ENCODE data around the gene FBRSL1. TPM values are rescaled to one million over a fixed set of nuclear protein-coding genes. Genes with fewer than 3 reads are reported as not detected.

FBRSL1 gene
- total and polyA plus RNA-seq, 9 donors: 3.2 to 69.5 (median 32.2) TPM

DNA sequence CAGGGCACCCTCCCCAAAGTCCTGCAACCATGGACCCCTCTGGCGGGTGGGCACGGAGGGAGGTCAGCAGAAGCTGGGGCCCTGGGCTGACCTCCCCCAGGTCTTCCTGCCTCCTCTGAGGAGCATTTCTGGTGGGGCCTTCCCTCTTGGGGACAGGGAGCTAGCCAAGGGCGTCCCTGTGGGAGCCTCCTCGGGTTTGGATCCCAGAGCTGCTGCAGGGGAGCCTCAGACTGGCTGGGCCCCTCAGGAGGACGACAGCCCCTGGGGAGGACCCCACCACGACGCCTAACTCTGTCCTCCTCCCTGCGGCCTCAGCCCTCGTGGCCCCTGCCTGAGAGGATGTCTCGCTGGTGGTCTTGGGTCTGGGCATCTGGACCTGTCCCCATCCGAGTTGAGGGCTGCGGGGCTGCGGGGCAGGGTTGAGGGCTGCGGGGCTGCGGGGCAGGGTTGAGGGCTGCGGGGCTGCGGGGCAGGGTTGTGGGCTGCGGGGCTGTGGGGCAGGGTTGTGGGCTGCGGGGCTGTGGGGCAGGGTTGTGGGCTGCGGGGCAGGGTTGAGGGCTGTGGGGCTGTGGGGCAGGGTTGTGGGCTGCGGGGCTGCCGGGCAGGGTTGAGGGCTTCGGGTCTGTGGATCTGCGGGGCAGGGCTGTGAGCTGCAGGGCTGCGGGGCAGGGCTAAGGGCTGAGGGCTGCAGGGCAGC lies 37.4 kb downstream of the FBRSL1 start:
- Histone ChIP-seq H3K27ac (no peak overlapping the region), H3K4me1 (ENCODE audit: insufficient read depth) (no peaks in the 10 kb centered on the region), H3K9me3 (no peaks in the 10 kb centered on the region), H3K4me3 (no peak overlapping the region), H3K36me3 (no peaks in the 10 kb centered on the region), H3K27me3 (no peaks in the 10 kb centered on the region)
- TF ChIP-seq EP300 (IDR thresholded peaks at IDR 0.05) (no peak), POLR2A (IDR thresholded peaks at IDR 0.05) (no peak)
- TF ChIP-seq, protein P1, sequence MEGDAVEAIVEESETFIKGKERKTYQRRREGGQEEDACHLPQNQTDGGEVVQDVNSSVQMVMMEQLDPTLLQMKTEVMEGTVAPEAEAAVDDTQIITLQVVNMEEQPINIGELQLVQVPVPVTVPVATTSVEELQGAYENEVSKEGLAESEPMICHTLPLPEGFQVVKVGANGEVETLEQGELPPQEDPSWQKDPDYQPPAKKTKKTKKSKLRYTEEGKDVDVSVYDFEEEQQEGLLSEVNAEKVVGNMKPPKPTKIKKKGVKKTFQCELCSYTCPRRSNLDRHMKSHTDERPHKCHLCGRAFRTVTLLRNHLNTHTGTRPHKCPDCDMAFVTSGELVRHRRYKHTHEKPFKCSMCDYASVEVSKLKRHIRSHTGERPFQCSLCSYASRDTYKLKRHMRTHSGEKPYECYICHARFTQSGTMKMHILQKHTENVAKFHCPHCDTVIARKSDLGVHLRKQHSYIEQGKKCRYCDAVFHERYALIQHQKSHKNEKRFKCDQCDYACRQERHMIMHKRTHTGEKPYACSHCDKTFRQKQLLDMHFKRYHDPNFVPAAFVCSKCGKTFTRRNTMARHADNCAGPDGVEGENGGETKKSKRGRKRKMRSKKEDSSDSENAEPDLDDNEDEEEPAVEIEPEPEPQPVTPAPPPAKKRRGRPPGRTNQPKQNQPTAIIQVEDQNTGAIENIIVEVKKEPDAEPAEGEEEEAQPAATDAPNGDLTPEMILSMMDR (IDR thresholded peaks at IDR 0.05): no peak
- intact Hi-C loops (cut with DNase I): loop anchor here in 2 of 4 donors (10.0 kb wide), 2 partner anchors 103 to 113 kb away; no protein-coding TSS in a partner anchor
- no peak for DNase-seq
- 83 to 93% (median 91%) methylated on average over 24 to 25 of the region's 25 CpGs for WGBS, 3 donors

DNA sequence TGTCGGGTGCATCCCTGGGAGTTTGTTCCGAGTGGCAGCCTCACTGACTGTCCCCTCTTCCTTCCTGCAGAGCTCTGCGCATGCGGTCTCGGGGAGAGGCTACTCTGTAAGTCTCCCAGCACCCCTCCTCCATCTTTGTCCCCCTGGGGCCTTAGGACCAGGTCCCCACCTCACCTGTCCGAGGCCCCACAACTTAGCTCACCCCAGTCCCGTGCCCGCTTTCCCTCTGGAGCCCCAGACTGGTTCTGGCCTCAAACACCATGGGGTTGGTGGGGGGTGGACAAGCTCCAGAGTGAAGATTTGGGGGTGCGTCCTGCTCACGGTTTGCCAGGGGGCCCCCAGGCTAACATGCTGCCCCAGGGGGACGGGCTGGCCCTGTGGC lies 37.9 kb downstream of the FBRSL1 start:
- H3K36me3 ChIP-seq: no peaks in the 10 kb centered on the region
- H3K4me1 ChIP-seq (ENCODE audit: insufficient read depth): no peaks in the 10 kb centered on the region
- 91 to 92% (median 91%) methylated on average over 11 of the region's 11 CpGs for WGBS, 3 donors
- no peak overlapping the region for H3K27ac ChIP-seq
- TF ChIP-seq EP300 (IDR thresholded peaks at IDR 0.05): no peak
- no peak for TF ChIP-seq POLR2A (IDR thresholded peaks at IDR 0.05)
- TF ChIP-seq, protein P1 (IDR thresholded peaks at IDR 0.05): no peak
- no peak for DNase-seq
- intact Hi-C loops (cut with DNase I): loop anchor here in 2 of 4 donors (10.0 kb wide), 2 partner anchors 103 to 113 kb away; no protein-coding TSS in a partner anchor
- H3K9me3 ChIP-seq: no peaks in the 10 kb centered on the region
- no peaks in the 10 kb centered on the region for H3K27me3 ChIP-seq
- no peak overlapping the region for H3K4me3 ChIP-seq

DNA sequence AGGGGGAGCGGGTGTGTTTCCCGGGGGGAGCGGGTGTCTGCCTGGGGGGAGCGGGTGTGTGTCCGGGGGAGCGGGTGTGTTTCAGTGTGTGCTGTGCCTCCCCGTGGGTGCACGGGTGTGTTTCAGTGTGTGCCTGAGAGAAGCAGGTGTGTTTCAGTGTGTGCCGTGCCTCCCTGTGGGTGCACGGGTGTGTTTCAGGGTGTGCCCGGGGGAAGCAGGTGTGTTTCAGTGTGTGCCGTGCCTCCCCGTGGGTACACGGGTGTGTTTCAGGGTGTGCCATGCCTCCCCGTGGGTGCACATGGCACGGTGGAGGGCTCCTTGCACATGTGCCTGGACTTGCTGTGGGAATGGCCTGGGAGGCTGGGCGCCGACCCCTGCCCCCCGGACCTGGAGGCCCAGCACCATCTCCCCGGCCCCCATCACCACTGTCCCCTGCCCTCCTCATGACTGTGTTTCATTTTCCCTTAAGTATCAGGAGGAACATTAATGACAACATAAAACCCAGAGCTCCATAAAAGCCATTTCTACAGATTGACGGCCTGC lies 38.7 kb downstream of the FBRSL1 start:
- no peaks in the 10 kb centered on the region for H3K27me3 ChIP-seq
- H3K27ac ChIP-seq: no peak overlapping the region
- DNase-seq: no peak
- H3K4me3 ChIP-seq: no peak overlapping the region
- WGBS, 3 donors: 90 to 93% (median 92%) methylated on average over 20 to 21 of the region's 21 CpGs
- no peaks in the 10 kb centered on the region for H3K4me1 ChIP-seq (ENCODE audit: insufficient read depth)
- H3K36me3 ChIP-seq: no peaks in the 10 kb centered on the region
- TF ChIP-seq EP300 (IDR thresholded peaks at IDR 0.05): no peak
- TF ChIP-seq POLR2A (IDR thresholded peaks at IDR 0.05): no peak
- TF ChIP-seq, protein P1 (IDR thresholded peaks at IDR 0.05): no peak
- intact Hi-C loops (cut with DNase I): loop anchor here in 2 of 4 donors (10.0 kb wide), 2 partner anchors 104 to 114 kb away; no protein-coding TSS in a partner anchor
- H3K9me3 ChIP-seq: no peaks in the 10 kb centered on the region

DNA sequence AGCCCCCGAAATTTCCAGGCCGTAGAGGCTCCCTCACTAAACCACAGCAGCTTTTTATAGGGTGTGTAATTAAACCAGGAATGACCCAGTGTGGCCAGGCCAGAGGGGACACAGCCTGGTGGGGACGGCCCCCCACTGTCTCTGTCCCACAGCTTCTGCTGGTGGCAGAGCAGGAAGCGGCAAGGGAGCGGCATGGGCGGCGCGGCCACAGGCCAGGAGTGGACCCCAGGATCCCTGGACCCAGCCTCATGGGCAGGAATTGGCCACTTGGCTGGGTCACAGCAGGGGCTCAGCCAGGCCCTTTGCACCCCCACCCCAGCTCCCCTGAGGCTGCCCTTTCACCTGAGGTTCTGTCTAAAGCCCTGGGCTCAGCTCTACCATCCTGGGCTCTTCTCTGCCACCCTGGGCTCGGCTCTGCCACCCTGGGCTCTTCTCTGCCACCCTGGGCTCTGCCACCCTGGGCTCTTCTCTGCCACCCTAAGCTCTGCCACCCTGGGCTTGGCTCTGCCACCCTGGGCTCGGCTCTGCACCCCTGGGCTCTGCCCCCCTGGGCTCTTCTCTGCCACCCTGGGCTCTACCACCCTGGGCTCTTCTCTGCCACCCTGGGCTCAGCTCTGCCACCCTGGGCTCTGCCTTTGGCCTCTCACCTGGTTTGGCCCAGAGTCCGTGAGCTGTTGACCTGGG lies 39.3 kb downstream of the FBRSL1 start:
- Histone ChIP-seq H3K4me3 (no peak overlapping the region), H3K36me3 (no peaks in the 10 kb centered on the region), H3K27ac (no peak overlapping the region), H3K4me1 (ENCODE audit: insufficient read depth) (no peaks in the 10 kb centered on the region), H3K27me3 (no peaks in the 10 kb centered on the region), H3K9me3 (no peaks in the 10 kb centered on the region)
- TF ChIP-seq POLR2A (IDR thresholded peaks at IDR 0.05) (no peak), EP300 (IDR thresholded peaks at IDR 0.05) (no peak)
- TF ChIP-seq, protein P1 (IDR thresholded peaks at IDR 0.05): no peak
- intact Hi-C loops (cut with DNase I): loop anchor here in 2 of 4 donors (10.0 kb wide), 2 partner anchors 104 to 114 kb away; no protein-coding TSS in a partner anchor
- WGBS, 3 donors: 90 to 94% (median 92%) methylated on average over 10 to 11 of the region's 11 CpGs
- no peak for DNase-seq

Measured in ovary (tissue), 9 donors.